IPS DF 6.9 (cell line): ENCODE results near the gene FGFBP2.

Experiments used
- DNase-seq: peaks from one replicate; pipeline ENCODE4 v3.0.0-alpha.2; 2013; ENCODE audit warnings: low read depth, low spot score
- H3K27ac ChIP-seq: one replicate; pipeline ENCODE4 v1.5.1; 2013; ENCODE audit warnings: low read length, control low read depth
- H3K27me3 ChIP-seq: 2 replicates; pipeline ENCODE4 v1.6.1; 2013; ENCODE audit warnings: mild to moderate bottlenecking, low read length; ENCODE audit not compliant: control insufficient read depth, insufficient read depth
- H3K36me3 ChIP-seq: 2 replicates; pipeline ENCODE4 v1.6.1; 2013; ENCODE audit warnings: low read length; ENCODE audit not compliant: control insufficient read depth, insufficient read depth
- H3K4me1 ChIP-seq: 2 replicates; pipeline ENCODE4 v1.6.1; 2013; ENCODE audit warnings: low read length; ENCODE audit not compliant: control insufficient read depth, insufficient read depth
- H3K4me3 ChIP-seq: 2 replicates; pipeline ENCODE4 v1.5.1; 2013; ENCODE audit warnings: mild to moderate bottlenecking, low read length
- H3K9me3 ChIP-seq: 2 replicates; pipeline ENCODE4 v1.6.1; 2013; ENCODE audit warnings: low read length, inconsistent platforms; ENCODE audit not compliant: control insufficient read depth, insufficient read depth
- WGBS: extraction: QIAGEN DNeasy Blood & Tissue Kit; methylation state at CpG from one replicate; pipeline ENCODE4 v1.1.7; 2013; ENCODE audit warnings: mixed read lengths, missing lambda C conversion rate; ENCODE audit not compliant: insufficient read length, insufficient coverage; 5-methylcytosine and 5-hydroxymethylcytosine counted together

Gene FGFBP2

DNA sequence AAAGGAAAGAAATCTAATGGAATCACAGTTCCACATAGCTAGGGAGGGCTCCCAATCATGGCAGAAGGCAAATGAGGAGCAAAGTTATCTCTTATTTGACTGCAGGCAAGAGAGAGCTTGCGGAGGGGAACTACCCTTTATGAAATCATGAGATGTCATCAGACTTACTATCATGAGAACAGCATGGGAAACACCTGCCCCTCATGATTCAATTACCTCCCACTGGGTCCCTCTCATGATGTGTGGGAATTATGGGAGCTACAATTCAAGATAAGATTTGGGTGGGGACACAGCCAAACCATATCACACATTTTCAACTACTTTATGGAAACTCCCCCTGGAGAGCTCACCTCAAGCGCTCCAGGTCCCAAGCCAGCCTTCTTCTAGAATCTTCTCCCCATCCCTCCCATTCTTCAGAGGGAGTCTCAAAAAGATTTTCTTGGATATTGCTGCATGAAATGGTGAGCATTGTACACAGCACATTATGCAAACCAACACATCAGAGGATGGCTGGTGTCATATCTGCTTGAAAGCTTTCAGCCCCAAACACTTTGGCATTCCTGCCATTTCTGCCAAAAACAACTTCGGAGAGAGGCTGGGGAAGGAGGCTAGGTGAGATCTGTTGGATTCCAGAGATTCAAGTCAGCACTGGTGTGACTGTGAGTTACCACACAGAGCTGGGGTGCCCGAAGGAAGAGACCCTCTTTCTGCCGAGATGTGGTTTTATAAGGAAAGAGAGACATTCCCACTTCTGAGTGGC lies 31.3 kb downstream of the FGFBP2 start:
- no peak for DNase-seq
- Histone ChIP-seq H3K27ac (no peak overlapping the region), H3K4me1 (no peaks in the 10 kb centered on the region), H3K36me3 (no peaks in the 10 kb centered on the region), H3K27me3 (no peaks in the 10 kb centered on the region), H3K4me3 (no peak overlapping the region), H3K9me3 (no peaks in the 10 kb centered on the region)
- no CpG with 5 or more reads among the region's 5 CpGs for whole genome bisulfite sequencing

GRCh38 chr4:15930314-15930713 lies 32.7 kb downstream of the FGFBP2 start:
- H3K4me1 ChIP-seq, result no peaks in the 10 kb centered on the region
- H3K4me3 ChIP-seq, result no peak overlapping the region
- DNase-seq, result no peak
- H3K27me3 ChIP-seq, result no peaks in the 10 kb centered on the region
- no CpG with 5 or more reads among the region's 7 CpGs for WGBS
- no peaks in the 10 kb centered on the region for H3K36me3 ChIP-seq
- no peaks in the 10 kb centered on the region for H3K9me3 ChIP-seq
- no peak overlapping the region for H3K27ac ChIP-seq

- Histone ChIP-seq H3K27me3 (no peaks in the 10 kb centered on the region), H3K9me3 (no peaks in the 10 kb centered on the region), H3K36me3 (no peaks in the 10 kb centered on the region), H3K4me1 (no peaks in the 10 kb centered on the region), H3K27ac (no peak overlapping the region), H3K4me3 (no peak overlapping the region)
- no CpG with 5 or more reads among the region's 3 CpGs for WGBS
- DNase-seq, result no peak
Measured at GRCh38 chr4:15929540-15929939, 33.4 kb downstream of the FGFBP2 start.

DNA sequence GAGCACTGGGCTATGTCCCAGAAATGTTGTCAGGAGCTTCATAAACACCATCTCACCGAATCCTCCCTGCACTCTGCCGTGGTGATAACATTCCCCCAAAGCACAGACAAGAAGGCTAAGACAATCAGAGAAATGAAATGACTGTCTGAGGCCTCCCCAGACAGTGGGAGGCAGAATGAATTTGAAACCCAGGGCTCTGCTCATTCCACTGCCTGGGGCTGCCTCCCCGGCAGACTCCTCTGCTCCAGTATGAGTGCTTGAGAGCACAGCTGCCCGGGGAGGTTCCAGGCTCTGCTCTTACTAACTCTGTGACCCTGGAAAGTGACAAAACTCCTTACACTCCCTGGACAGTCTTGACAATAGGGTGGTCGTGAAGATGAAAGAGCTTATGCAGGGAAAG lies 34.1 kb downstream of the FGFBP2 start:
- Histone ChIP-seq H3K27ac (no peak overlapping the region), H3K27me3 (no peaks in the 10 kb centered on the region), H3K36me3 (no peaks in the 10 kb centered on the region), H3K9me3 (no peaks in the 10 kb centered on the region), H3K4me3 (no peak overlapping the region), H3K4me1 (no peaks in the 10 kb centered on the region)
- DNase-seq, result no peak
- WGBS, result no CpG with 5 or more reads among the region's 5 CpGs

DNA sequence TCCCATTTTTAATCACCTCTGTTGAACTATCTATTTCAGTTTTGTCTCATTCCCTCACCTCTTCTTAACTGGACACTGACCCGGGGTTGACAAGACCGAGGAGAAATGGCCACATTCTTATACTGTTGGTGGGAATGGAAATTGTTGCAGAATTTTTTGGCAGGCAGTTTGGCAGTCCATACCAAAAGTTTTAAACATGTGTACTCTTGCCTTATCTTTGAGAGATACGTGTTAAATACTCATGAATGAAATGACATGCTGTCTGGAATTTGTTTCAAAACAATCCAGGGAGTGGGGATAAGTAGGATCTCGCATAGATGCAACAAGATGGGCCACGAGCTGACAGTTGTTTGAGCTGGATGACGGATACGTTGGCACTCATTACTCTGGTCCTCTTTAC lies 36.5 kb downstream of the FGFBP2 start:
- Histone ChIP-seq H3K9me3 (no peaks in the 10 kb centered on the region), H3K4me1 (no peaks in the 10 kb centered on the region), H3K27ac (no peak overlapping the region), H3K36me3 (no peaks in the 10 kb centered on the region), H3K4me3 (no peak overlapping the region), H3K27me3 (no peaks in the 10 kb centered on the region)
- WGBS, result no CpG with 5 or more reads among the region's 7 CpGs
- no peak for DNase-seq

GRCh38 chr4:15925830-15926229 lies 37.1 kb downstream of the FGFBP2 start:
- no peaks in the 10 kb centered on the region for H3K27me3 ChIP-seq
- WGBS, result no CpG with 5 or more reads among the region's 3 CpGs
- no peaks in the 10 kb centered on the region for H3K9me3 ChIP-seq
- no peak overlapping the region for H3K4me3 ChIP-seq
- no peak for DNase-seq
- no peaks in the 10 kb centered on the region for H3K4me1 ChIP-seq
- H3K27ac ChIP-seq, result no peak overlapping the region
- no peaks in the 10 kb centered on the region for H3K36me3 ChIP-seq

- no peak for DNase-seq
- no CpG with 5 or more reads among the region's 1 CpG for WGBS
- no peaks in the 10 kb centered on the region for H3K9me3 ChIP-seq
- H3K27ac ChIP-seq, result no peak overlapping the region
- H3K36me3 ChIP-seq, result no peaks in the 10 kb centered on the region
- no peaks in the 10 kb centered on the region for H3K27me3 ChIP-seq
- no peaks in the 10 kb centered on the region for H3K4me1 ChIP-seq
- H3K4me3 ChIP-seq, result no peak overlapping the region
Measured at GRCh38 chr4:15921592-15921932, 41.4 kb downstream of the FGFBP2 start.

DNA sequence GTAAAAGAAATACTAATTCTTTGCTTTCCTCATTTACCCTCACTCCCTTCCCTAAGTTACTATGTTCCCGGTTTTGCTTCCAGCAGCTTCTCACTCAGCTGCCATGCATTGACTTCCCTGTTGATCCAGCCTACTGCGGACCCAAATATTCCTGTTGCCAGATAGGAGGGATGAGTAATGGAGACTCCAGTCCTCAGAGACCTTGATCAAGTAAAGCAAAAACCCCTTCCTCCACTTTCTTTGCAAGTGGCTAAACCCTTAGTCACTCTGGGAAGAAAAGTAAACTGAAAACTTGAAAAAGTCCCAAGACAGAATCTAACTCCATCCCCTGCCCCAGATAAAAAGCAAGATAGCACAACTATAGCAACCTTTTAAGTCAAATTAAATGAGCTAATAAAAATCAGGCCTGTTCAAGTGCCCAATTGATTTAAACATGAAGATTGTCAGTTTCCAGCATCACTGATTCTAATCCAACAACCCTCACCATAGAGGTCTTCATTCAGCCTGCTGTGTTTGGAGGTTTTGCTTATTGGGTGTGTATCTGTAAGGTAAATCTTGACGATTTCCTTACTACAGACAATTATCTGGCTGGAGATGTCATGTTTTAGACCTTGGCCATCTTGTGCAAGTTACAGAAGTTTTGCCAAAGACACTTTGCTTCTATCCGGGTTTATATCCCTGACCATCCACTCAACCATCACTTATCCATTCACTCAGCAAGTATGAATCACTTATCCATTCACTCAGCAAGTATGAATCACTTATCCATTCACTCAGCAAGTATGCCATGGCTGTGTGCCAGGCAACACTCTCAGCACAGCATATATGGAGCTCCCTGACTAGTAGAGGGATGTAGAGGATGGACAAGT lies 42.0 kb downstream of the FGFBP2 start:
- Histone ChIP-seq H3K27ac (no peak overlapping the region), H3K4me3 (no peak overlapping the region), H3K4me1 (no peaks in the 10 kb centered on the region), H3K27me3 (no peaks in the 10 kb centered on the region), H3K36me3 (no peaks in the 10 kb centered on the region), H3K9me3 (no peaks in the 10 kb centered on the region)
- no peak for DNase-seq
- WGBS, result no CpG with 5 or more reads among the region's 4 CpGs

DNA sequence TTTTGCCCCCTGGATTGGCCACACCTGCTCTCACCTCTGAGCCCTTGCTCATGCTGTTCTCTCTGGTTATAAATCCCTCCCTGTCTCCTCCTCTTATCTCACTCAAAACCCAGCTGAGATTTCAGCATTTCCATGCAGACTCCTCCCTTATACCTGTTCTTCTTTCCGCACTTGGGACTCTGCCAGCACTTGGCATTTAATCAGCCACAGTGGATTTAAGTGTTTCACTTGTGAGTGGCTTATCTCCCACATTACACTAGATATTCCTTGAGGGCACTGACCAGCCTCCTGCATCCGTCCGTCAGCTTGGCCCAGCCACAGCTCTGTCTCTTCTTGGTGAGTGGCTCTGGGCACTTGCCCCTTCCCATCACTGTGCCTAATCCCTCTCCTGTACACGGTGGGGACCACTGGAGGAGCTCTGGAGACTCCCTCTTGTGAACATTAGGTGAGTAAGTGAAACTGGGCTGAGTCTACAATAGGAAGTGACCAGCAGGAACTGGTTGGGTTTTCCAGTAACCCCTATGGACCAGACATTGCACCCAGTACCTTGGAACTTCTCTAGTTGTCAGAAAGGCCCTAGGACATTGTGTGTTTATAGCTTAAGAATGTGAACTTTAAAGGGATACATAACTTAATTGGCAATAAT lies 44.4 kb downstream of the FGFBP2 start:
- Histone ChIP-seq H3K36me3 (no peaks in the 10 kb centered on the region), H3K27me3 (no peaks in the 10 kb centered on the region), H3K9me3 (0 out of 2 replicates have a peak, but pooled peaks cover 1% of the 10 kb centered on the region), H3K4me1 (no peaks in the 10 kb centered on the region), H3K4me3 (no peak overlapping the region), H3K27ac (no peak overlapping the region)
- no CpG with 5 or more reads among the region's 4 CpGs for WGBS
- no peak for DNase-seq

DNA sequence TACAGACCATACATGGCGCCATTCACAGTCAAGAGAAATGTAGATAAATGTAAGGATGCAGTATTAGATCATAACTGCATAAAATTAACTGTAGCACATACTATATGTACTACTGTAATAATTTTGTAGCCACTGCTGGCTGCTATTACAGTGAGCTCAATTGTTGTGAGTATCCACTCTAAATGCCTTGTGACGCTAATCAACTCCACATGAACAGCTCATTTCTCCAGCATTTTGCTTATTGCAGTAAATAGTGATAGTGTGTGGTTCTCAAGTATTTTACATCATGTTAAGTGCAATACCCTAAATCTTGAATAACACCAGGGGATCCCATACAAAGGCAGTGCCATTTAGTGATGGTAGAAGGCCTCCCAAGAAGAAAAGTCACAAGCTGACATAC lies 45.7 kb downstream of the FGFBP2 start:
- Histone ChIP-seq H3K9me3 (0 out of 2 replicates have a peak, but pooled peaks cover 1% of the 10 kb centered on the region), H3K27ac (no peak overlapping the region), H3K27me3 (no peaks in the 10 kb centered on the region), H3K4me3 (no peak overlapping the region), H3K4me1 (no peaks in the 10 kb centered on the region), H3K36me3 (no peaks in the 10 kb centered on the region)
- no peak for DNase-seq
- WGBS, result no CpG with 5 or more reads among the region's 2 CpGs
